ENCODE results near the gene TRAM2.

DNA sequence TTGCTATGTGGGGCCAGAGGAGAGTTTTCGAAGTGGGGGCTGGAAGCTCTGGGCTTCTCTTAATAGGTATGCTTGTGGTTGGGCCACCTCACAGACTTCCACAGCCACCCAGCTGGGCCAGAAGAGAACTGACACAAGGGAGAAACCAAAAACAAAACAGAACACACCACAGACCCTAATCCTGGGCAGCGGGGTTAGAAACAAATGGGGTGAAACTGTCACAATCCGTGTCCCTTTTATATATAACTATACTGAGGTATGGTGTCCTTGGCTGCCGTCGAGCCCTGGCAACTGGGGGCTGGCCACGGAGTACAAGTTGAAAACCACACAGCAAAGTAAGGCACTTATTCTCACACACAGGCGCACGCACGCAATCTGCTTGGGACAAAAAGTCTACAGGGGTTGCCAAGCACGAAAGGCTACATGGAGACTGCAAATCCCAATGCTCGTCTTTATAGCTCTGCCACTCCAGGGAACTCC is 78.3 kb downstream of the TRAM2 start:
- TF ChIP-seq POLR2A (IDR thresholded peaks at IDR 0.05), result no peak
- TF ChIP-seq, protein P1, sequence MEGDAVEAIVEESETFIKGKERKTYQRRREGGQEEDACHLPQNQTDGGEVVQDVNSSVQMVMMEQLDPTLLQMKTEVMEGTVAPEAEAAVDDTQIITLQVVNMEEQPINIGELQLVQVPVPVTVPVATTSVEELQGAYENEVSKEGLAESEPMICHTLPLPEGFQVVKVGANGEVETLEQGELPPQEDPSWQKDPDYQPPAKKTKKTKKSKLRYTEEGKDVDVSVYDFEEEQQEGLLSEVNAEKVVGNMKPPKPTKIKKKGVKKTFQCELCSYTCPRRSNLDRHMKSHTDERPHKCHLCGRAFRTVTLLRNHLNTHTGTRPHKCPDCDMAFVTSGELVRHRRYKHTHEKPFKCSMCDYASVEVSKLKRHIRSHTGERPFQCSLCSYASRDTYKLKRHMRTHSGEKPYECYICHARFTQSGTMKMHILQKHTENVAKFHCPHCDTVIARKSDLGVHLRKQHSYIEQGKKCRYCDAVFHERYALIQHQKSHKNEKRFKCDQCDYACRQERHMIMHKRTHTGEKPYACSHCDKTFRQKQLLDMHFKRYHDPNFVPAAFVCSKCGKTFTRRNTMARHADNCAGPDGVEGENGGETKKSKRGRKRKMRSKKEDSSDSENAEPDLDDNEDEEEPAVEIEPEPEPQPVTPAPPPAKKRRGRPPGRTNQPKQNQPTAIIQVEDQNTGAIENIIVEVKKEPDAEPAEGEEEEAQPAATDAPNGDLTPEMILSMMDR (IDR thresholded peaks at IDR 0.05), result no peak

All from adrenal gland (tissue), 5 donors.